ENCODE measurements around the gene GALR3. TPM values are rescaled to one million over a fixed set of nuclear protein-coding genes. Genes with fewer than 3 reads are reported as not detected.
A peak's percentile ranks its signal among the peaks of the same experiment; 100 is the strongest.

GALR3 gene
- total RNA-seq, 1 experiment from 2014 or later = not detected

DNA sequence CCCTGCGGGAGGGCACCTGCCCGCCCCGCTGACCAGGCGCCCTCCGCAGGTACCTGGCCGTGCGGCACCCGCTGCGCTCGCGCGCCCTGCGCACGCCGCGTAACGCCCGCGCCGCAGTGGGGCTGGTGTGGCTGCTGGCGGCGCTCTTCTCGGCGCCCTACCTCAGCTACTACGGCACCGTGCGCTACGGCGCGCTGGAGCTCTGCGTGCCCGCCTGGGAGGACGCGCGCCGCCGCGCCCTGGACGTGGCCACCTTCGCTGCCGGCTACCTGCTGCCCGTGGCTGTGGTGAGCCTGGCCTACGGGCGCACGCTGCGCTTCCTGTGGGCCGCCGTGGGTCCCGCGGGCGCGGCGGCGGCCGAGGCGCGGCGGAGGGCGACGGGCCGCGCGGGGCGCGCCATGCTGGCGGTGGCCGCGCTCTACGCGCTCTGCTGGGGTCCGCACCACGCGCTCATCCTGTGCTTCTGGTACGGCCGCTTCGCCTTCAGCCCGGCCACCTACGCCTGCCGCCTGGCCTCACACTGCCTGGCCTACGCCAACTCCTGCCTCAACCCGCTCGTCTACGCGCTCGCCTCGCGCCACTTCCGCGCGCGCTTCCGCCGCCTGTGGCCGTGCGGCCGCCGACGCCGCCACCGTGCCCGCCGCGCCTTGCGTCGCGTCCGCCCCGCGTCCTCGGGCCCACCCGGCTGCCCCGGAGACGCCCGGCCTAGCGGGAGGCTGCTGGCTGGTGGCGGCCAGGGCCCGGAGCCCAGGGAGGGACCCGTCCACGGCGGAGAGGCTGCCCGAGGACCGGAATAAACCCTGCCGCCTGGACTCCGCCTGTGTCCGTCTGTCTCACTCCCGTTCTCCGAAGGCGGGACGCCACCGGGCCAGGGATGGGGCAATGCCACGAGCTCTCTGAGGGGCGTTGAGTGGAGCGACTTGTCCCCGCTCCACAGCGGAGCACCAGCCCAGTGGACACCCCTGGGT lies 1.8 kb downstream of the GALR3 start:
- Histone ChIP-seq H3K27ac (ENCODE audit: low read length) (no peak overlapping the region), H3K27me3 (ENCODE audit: low read length) (no peaks in the 10 kb centered on the region), H3K4me1 (ENCODE audit: low read length) (no peaks in the 10 kb centered on the region), H3K4me2 (ENCODE audit: low read depth, low read length, poor library complexity, severe bottlenecking) (no peak overlapping the region), H3K79me2 (ENCODE audit: low read length) (no peaks in the 10 kb centered on the region), H3K9ac (ENCODE audit: low read length) (no peak overlapping the region), H3K4me3 (ENCODE audit: low read length) (no peak overlapping the region), H2AFZ (ENCODE audit: low read length) (no peak overlapping the region), H3K9me2 (replicated peaks; ENCODE audit: insufficient read depth, low read length) (no peaks in the 10 kb centered on the region), H4K20me1 (ENCODE audit: insufficient read depth, low read depth, low read length) (no peaks in the 10 kb centered on the region), H3K36me3 (ENCODE audit: insufficient read depth, low read length) (peaks cover 5% of the 10 kb centered on the region; the same call in 1 of the 2 replicates), H3K9me3 (ENCODE audit: low read length) (no peaks in the 10 kb centered on the region)
- no peak for DNase-seq

DNA sequence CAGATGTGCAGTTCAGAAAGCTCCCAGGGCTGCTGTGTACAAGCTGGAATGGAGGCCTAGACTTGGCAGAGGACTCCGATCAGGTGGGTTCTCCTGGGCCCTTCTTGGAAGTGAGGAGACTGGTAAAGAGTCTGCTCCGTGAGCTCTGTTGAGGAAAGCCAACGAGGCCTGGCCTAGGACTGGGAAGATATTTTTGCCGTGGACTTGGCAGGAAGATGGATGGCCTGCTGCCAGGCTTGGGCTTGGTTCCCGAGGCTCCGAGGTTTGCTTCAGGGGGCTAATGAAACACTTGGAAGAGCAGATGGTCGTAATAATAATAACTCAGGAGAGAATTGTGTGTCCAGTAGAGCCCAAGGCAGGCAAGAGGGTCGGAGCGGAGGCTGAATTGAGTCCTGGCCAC lies 3.9 kb downstream of the GALR3 start:
- Histone ChIP-seq H3K9me3 (ENCODE audit: low read length) (no peaks in the 10 kb centered on the region), H3K79me2 (ENCODE audit: low read length) (no peaks in the 10 kb centered on the region), H3K4me3 (ENCODE audit: low read length) (no peak overlapping the region), H4K20me1 (ENCODE audit: insufficient read depth, low read depth, low read length) (no peaks in the 10 kb centered on the region), H3K36me3 (ENCODE audit: insufficient read depth, low read length) (peaks cover 7% of the 10 kb centered on the region; the same call in 1 of the 2 replicates), H3K9ac (ENCODE audit: low read length) (no peak overlapping the region), H3K4me2 (ENCODE audit: low read depth, low read length, poor library complexity, severe bottlenecking) (no peak overlapping the region), H3K27ac (ENCODE audit: low read length) (no peak overlapping the region), H2AFZ (ENCODE audit: low read length) (no peak overlapping the region), H3K27me3 (ENCODE audit: low read length) (no peaks in the 10 kb centered on the region), H3K4me1 (ENCODE audit: low read length) (no peaks in the 10 kb centered on the region), H3K9me2 (replicated peaks; ENCODE audit: insufficient read depth, low read length) (no peaks in the 10 kb centered on the region)
- DNase-seq = no peak

DNA sequence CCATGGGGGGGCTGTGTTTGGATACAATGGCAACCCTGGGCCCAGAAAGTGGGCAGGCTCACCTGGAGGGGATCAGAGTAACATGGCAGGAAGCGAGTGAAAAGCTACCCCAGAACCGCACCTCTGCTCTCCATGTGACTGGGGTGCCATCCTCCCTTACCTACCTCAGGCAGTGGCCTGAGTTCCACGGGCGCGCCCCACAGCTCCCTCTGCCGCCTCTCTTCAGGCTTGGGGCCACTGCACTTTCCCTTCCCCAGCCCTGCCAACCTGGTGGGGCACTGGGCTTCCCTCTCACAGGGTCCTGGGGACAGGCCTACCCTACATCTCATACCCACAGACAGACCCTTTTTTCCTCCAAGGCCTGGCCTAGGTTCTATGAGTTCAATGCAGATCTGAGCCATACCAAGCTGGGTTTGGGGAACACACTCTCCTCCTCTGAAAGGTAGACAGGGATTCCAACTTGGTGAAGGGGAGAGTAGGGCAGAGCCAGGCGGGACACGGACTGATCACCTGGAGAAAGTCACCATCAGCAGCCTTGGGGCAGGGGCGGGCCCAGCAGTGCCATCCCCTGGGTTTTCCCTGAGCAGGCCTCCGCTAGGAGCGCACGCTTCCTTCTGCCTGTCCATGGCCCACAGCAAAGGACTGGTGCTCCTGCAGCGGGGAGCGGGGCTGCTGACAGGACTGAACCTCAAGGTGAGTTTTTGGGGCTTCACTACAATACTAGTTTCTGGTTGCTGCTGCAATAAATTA lies 7.1 kb downstream of the GALR3 start:
- peaks cover 19% of the 10 kb centered on the region for H3K36me3 ChIP-seq (ENCODE audit: insufficient read depth, low read length)
- no peaks in the 10 kb centered on the region for H3K79me2 ChIP-seq (ENCODE audit: low read length)
- no peaks in the 10 kb centered on the region for H3K4me1 ChIP-seq (ENCODE audit: low read length)
- H2AFZ ChIP-seq (ENCODE audit: low read length) = no peak overlapping the region
- no peaks in the 10 kb centered on the region for H4K20me1 ChIP-seq (ENCODE audit: insufficient read depth, low read depth, low read length)
- H3K9me3 ChIP-seq (ENCODE audit: low read length) = no peaks in the 10 kb centered on the region
- no peak overlapping the region for H3K4me3 ChIP-seq (ENCODE audit: low read length)
- H3K9ac ChIP-seq (ENCODE audit: low read length) = no peak overlapping the region
- no peak overlapping the region for H3K4me2 ChIP-seq (ENCODE audit: low read depth, low read length, poor library complexity, severe bottlenecking)
- H3K9me2 ChIP-seq (replicated peaks; ENCODE audit: insufficient read depth, low read length) = no peaks in the 10 kb centered on the region
- no peaks in the 10 kb centered on the region for H3K27me3 ChIP-seq (ENCODE audit: low read length)
- no peak for DNase-seq
- H3K27ac ChIP-seq (ENCODE audit: low read length) = no peak overlapping the region

DNA sequence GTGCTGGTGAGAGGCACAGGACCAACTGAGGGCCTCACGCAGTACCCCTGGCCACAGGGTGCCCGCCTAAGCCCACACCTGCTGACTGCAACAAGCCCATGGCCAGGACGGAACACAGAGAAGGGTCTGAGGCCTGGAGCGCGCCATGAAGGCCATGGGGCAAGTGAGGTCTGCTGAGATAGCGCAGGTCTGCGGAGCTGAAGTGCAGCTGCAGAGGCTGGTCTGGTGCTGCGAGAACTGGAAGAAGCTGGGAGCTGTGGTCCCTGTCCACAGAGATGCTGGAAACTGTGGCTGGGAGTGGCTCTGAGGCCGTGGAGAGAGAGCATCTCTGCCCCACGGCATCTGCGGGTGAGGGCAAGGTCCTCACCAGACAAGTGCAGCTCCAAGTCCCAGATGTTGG lies 8.3 kb downstream of the GALR3 start:
- Histone ChIP-seq H3K36me3 (ENCODE audit: insufficient read depth, low read length) (peaks cover 21% of the 10 kb centered on the region), H3K27ac (ENCODE audit: low read length) (no peak overlapping the region), H2AFZ (ENCODE audit: low read length) (no peak overlapping the region), H3K9ac (ENCODE audit: low read length) (no peak overlapping the region), H3K4me1 (ENCODE audit: low read length) (no peaks in the 10 kb centered on the region), H3K79me2 (ENCODE audit: low read length) (no peaks in the 10 kb centered on the region), H3K4me3 (ENCODE audit: low read length) (no peak overlapping the region), H4K20me1 (ENCODE audit: insufficient read depth, low read depth, low read length) (no peaks in the 10 kb centered on the region), H3K27me3 (ENCODE audit: low read length) (no peaks in the 10 kb centered on the region), H3K9me3 (ENCODE audit: low read length) (no peaks in the 10 kb centered on the region), H3K9me2 (replicated peaks; ENCODE audit: insufficient read depth, low read length) (no peaks in the 10 kb centered on the region), H3K4me2 (ENCODE audit: low read depth, low read length, poor library complexity, severe bottlenecking) (no peak overlapping the region)
- no peak for DNase-seq

DNA sequence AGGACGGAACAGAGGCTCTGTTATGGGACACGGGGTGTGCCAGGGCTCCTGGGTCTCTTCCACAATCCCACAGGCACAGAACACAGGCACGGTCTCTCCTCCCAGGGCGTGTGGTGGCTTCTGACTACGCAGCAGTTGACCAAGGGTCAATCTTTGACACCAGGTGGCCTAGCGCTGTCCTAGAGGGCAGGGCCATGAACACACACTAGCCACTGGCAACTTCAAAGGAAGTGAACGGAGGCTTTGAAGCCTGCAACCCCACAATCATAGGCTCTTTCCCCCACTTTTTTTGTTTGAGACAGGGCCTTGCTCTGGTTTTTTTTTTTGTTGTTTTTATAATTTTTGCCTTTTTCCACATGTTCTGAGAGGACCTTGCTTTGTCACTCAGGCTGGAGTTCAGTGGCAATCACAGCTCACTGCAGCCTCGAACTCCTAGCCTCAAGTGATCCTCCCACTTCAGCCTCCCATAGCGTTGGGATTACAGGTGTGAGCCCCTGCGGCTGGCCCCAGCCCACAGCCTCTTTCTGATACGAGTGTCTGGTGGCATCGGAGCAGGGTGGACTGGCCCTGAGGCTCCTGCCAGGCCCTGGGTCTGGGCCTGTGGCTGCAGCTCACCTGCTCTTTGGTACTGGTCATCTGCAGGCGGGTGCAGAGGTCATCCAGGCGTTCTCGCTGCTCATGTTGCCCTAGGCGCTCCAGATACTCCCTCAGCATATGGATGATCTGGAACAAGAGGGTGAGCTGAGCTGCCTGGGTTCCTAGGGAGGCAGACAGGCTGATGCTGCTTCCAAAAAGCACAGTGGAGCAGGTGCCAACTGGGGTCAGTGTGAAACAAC lies 9.1 kb downstream of the GALR3 start:
- H3K9ac ChIP-seq (ENCODE audit: low read length) = no peak overlapping the region
- H3K79me2 ChIP-seq (ENCODE audit: low read length) = no peaks in the 10 kb centered on the region
- no peaks in the 10 kb centered on the region for H3K4me1 ChIP-seq (ENCODE audit: low read length)
- H3K9me2 ChIP-seq (replicated peaks; ENCODE audit: insufficient read depth, low read length) = no peaks in the 10 kb centered on the region
- DNase-seq = no peak
- H3K4me2 ChIP-seq (ENCODE audit: low read depth, low read length, poor library complexity, severe bottlenecking) = no peak overlapping the region
- H2AFZ ChIP-seq (ENCODE audit: low read length) = no peak overlapping the region
- H3K27ac ChIP-seq (ENCODE audit: low read length) = no peak overlapping the region
- no peaks in the 10 kb centered on the region for H3K27me3 ChIP-seq (ENCODE audit: low read length)
- H3K9me3 ChIP-seq (ENCODE audit: low read length) = no peaks in the 10 kb centered on the region
- no peak overlapping the region for H3K4me3 ChIP-seq (ENCODE audit: low read length)
- no peaks in the 10 kb centered on the region for H4K20me1 ChIP-seq (ENCODE audit: insufficient read depth, low read depth, low read length)
- H3K36me3 ChIP-seq (ENCODE audit: insufficient read depth, low read length) = peaks cover 26% of the 10 kb centered on the region

DNA sequence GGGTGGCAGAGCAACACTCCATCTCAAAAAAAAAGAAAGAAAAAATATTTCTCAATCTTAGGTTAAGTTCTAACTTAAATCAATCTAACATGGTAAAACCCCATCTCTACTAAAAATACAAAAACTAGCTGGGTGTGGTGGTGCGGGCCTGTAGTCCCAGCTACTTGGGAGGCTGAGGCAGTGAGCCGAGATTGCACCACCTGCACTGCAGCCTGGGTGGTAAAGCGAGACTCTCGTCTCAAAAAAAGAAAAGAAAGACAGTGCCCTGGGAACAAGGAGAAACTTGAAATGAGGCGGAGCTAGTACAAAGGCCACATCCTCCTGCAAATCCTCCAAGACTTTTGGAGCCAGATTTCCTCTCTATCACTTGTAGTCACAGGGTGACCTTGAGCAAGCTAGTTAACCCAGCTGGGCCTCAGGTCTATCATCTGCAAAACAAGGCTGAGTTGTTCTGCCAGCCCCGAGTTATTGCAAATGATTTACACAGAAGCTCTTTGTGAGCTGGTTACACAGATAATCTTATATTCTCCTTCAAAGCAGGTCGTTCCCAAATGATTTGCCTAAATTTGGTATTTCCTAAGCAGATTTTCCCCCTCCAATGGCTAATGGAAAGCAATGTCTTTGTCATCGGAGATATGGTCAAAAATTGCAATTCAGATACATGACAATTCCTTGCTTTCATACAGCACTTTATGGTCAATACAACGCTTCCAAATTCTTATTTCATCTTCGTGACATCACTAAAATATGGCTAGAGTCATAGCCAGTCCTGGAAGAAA lies 19.0 kb downstream of the GALR3 start:
- Histone ChIP-seq H2AFZ (ENCODE audit: low read length) (no peak overlapping the region), H3K27me3 (ENCODE audit: low read length) (no peaks in the 10 kb centered on the region), H3K27ac (ENCODE audit: low read length) (no peak overlapping the region), H3K4me1 (ENCODE audit: low read length) (peaks cover 9% of the 10 kb centered on the region), H3K9me2 (replicated peaks; ENCODE audit: insufficient read depth, low read length) (no peaks in the 10 kb centered on the region), H3K79me2 (ENCODE audit: low read length) (peaks cover 29% of the 10 kb centered on the region), H3K36me3 (ENCODE audit: insufficient read depth, low read length) (peaks cover 5% of the 10 kb centered on the region; the same call in 1 of the 2 replicates), H4K20me1 (ENCODE audit: insufficient read depth, low read depth, low read length) (no peaks in the 10 kb centered on the region), H3K4me3 (ENCODE audit: low read length) (peak overlapping the region; percentile 100), H3K9ac (ENCODE audit: low read length) (no peak overlapping the region), H3K9me3 (ENCODE audit: low read length) (no peaks in the 10 kb centered on the region), H3K4me2 (ENCODE audit: low read depth, low read length, poor library complexity, severe bottlenecking) (peak overlapping the region; percentile 81)
- DNase-seq = no peak

DNA sequence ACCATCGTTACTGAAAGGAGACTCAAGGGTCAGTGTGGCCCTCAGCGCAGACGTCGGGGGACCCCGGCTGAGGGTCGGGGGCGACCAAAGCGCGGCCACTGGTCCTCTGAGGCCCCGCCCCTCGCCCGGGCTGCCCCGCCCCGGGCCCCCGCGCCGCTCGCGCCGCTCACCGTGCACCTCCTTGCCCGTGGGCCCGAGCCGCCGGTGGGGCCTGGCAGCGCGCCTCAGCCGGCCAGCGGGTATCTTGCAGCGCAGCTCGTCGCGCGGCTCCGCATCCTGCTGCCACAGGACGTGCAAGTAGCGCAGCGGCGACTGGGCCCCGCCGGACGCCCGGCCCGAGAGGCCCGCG lies 20.5 kb downstream of the GALR3 start:
- Histone ChIP-seq H3K4me1 (ENCODE audit: low read length) (peaks cover 16% of the 10 kb centered on the region), H4K20me1 (ENCODE audit: insufficient read depth, low read depth, low read length) (no peaks in the 10 kb centered on the region), H3K9me3 (ENCODE audit: low read length) (no peaks in the 10 kb centered on the region), H3K27me3 (ENCODE audit: low read length) (no peaks in the 10 kb centered on the region), H3K4me3 (ENCODE audit: low read length) (peak overlapping the region; percentile 100), H3K27ac (ENCODE audit: low read length) (peak overlapping the region; percentile 73), H3K9ac (ENCODE audit: low read length) (peak overlapping the region; percentile 91), H3K4me2 (ENCODE audit: low read depth, low read length, poor library complexity, severe bottlenecking) (peak overlapping the region; percentile 81), H3K36me3 (ENCODE audit: insufficient read depth, low read length) (0 out of 2 replicates have a peak, but pooled peaks cover 2% of the 10 kb centered on the region), H2AFZ (ENCODE audit: low read length) (peak overlapping the region; percentile 75; the same call in 1 of the 2 replicates), H3K79me2 (ENCODE audit: low read length) (peaks cover 36% of the 10 kb centered on the region), H3K9me2 (replicated peaks; ENCODE audit: insufficient read depth, low read length) (no peaks in the 10 kb centered on the region)
- peak; percentile 72 for DNase-seq
